Measurements from ENCODE around the gene GPR176. TPM values are rescaled to one million over a fixed set of nuclear protein-coding genes. Genes with fewer than 3 reads are reported as not detected.

Gene GPR176
- polyA plus RNA-seq, 3 donors: 0.08 to 0.18 TPM; not detected in 1

GRCh38 chr15:39869254-39869653 lies 50.8 kb downstream of the GPR176 start:
- Mint-ChIP-seq H3K27ac (no peak overlapping the region), H3K4me1 (no peaks in the 10 kb centered on the region), H3K27me3 (ENCODE audit: low read depth in 3 of 3) (peaks cover 0 to 8% (median 5%) of the 10 kb centered on the region in 3 donors), H3K4me3 (no peak overlapping the region), H3K36me3 (no peaks in the 10 kb centered on the region), H3K9me3 (no peaks in the 10 kb centered on the region)
- no peaks in the 10 kb centered on the region for H3K36me3 ChIP-seq (replicated peaks in 1 of 2; ENCODE audit: control insufficient read depth in 1 of 2, insufficient read depth in 2 of 2, low read length in 2 of 2)
- no peak for DNase-seq
- no peaks in the 10 kb centered on the region for H3K79me2 ChIP-seq (ENCODE audit: insufficient read depth, low read length)
- TF ChIP-seq CTCF (IDR thresholded peaks at IDR 0.05): no peak
- H3K4me2 ChIP-seq (replicated peaks; ENCODE audit: extremely low read depth, low read length, poor library complexity, severe bottlenecking): no peak overlapping the region
- no peaks in the 10 kb centered on the region for H3K4me1 ChIP-seq (ENCODE audit: control insufficient read depth in 1 of 2, insufficient read depth in 2 of 2, low read length in 2 of 2)
- H3K4me3 ChIP-seq (replicated peaks in 1 of 3; ENCODE audit: low read depth in 2 of 3, low read length in 3 of 3): no peak overlapping the region
- no peaks in the 10 kb centered on the region for H4K20me1 ChIP-seq (ENCODE audit: insufficient read depth, low read length)
- H3K27ac ChIP-seq (ENCODE audit: low read depth in 1 of 2, low read length in 2 of 2): no peak overlapping the region
- intact Hi-C loops (cut with micrococcal nuclease): no loop called here
- H3K9ac ChIP-seq (ENCODE audit: insufficient read depth, low read length, poor library complexity, severe bottlenecking): no peak overlapping the region
- H3K27me3 ChIP-seq (ENCODE audit: control insufficient read depth in 2 of 2, insufficient read depth in 2 of 2, low read length in 2 of 2): no peaks in the 10 kb centered on the region
- WGBS (ENCODE audit: insufficient coverage): 7% methylated on average over 4 of the region's 4 CpGs
- H3K9me3 ChIP-seq (replicated peaks in 1 of 2; ENCODE audit: control insufficient read depth in 1 of 2, insufficient read depth in 1 of 2, low read length in 2 of 2): no peaks in the 10 kb centered on the region
- no peak overlapping the region for H2AFZ ChIP-seq (ENCODE audit: insufficient read depth, low read depth, low read length, poor library complexity, severe bottlenecking)

GRCh38 chr15:39868396-39868795 lies 51.7 kb downstream of the GPR176 start:
- Histone ChIP-seq H3K4me3 (replicated peaks in 1 of 3; ENCODE audit: low read depth in 2 of 3, low read length in 3 of 3) (no peak overlapping the region), H3K9ac (ENCODE audit: insufficient read depth, low read length, poor library complexity, severe bottlenecking) (no peak overlapping the region), H3K4me2 (replicated peaks; ENCODE audit: extremely low read depth, low read length, poor library complexity, severe bottlenecking) (no peak overlapping the region), H2AFZ (ENCODE audit: insufficient read depth, low read depth, low read length, poor library complexity, severe bottlenecking) (no peak overlapping the region), H3K9me3 (replicated peaks in 1 of 2; ENCODE audit: control insufficient read depth in 1 of 2, insufficient read depth in 1 of 2, low read length in 2 of 2) (no peaks in the 10 kb centered on the region), H3K27me3 (ENCODE audit: control insufficient read depth in 2 of 2, insufficient read depth in 2 of 2, low read length in 2 of 2) (no peaks in the 10 kb centered on the region), H4K20me1 (ENCODE audit: insufficient read depth, low read length) (no peaks in the 10 kb centered on the region), H3K4me1 (ENCODE audit: control insufficient read depth in 1 of 2, insufficient read depth in 2 of 2, low read length in 2 of 2) (no peaks in the 10 kb centered on the region), H3K27ac (ENCODE audit: low read depth in 1 of 2, low read length in 2 of 2) (no peak overlapping the region), H3K36me3 (replicated peaks in 1 of 2; ENCODE audit: control insufficient read depth in 1 of 2, insufficient read depth in 2 of 2, low read length in 2 of 2) (no peaks in the 10 kb centered on the region), H3K79me2 (ENCODE audit: insufficient read depth, low read length) (no peaks in the 10 kb centered on the region)
- no peak for TF ChIP-seq CTCF (IDR thresholded peaks at IDR 0.05)
- H3K4me1 Mint-ChIP-seq: no peaks in the 10 kb centered on the region
- H3K9me3 Mint-ChIP-seq: no peaks in the 10 kb centered on the region
- DNase-seq: no peak
- H3K4me3 Mint-ChIP-seq: no peak overlapping the region
- no peaks in the 10 kb centered on the region for H3K36me3 Mint-ChIP-seq
- intact Hi-C loops (cut with micrococcal nuclease): no loop called here
- WGBS (ENCODE audit: insufficient coverage): 100% methylated on average over 2 of the region's 2 CpGs
- H3K27me3 Mint-ChIP-seq (ENCODE audit: low read depth in 3 of 3): peaks cover 0 to 8% (median 5%) of the 10 kb centered on the region in 3 donors
- H3K27ac Mint-ChIP-seq: no peak overlapping the region
